ENCODE measurements around the gene SLC35G6.
A peak's percentile ranks its signal among the peaks of the same experiment; 100 is the strongest.
"Not testable (repeated sequence)": the region's sequence is repeated elsewhere in the genome, so short reads cannot be mapped to it uniquely, and the experiment has no call there.

The SLC35G6 gene

DNA sequence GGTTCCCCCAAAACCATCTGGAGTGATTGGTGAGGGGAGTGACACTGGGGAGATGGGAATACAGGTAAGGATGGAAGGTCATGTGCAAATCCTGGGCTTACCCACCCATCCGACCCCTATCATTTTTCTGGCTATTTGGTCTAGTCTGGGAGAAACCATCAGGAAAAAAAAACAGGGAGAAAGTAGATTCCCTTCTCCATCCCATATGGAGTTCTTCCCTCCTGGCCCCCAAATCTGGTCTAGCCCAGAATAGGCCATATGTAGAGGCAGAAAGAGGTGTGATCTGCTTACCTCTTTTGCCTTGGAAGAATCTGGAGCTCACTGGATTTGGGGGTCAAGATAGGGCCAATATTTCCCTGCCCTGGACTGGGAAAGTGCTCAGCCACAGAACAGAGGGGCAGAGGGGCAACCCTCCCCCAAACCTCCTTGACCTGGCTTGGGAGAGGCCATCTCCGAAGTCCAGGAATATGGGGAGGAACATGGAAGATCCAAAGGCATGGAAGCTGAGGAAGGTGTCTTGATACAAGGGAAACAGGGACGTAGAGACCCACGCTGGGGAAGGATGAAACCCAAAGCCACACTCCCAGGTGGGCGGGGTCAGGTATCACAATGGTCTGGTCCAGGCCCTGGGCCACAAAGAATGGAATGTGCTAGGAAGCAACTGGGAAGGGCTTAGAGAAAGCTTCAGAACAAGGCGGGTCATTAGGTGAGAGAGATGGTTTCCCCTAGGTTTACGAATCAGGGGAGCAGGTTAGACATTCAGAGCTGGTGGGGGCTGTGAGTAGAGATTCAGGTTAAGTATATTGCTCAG lies 20.2 kb upstream of the SLC35G6 start:
- no peak for DNase-seq

DNA sequence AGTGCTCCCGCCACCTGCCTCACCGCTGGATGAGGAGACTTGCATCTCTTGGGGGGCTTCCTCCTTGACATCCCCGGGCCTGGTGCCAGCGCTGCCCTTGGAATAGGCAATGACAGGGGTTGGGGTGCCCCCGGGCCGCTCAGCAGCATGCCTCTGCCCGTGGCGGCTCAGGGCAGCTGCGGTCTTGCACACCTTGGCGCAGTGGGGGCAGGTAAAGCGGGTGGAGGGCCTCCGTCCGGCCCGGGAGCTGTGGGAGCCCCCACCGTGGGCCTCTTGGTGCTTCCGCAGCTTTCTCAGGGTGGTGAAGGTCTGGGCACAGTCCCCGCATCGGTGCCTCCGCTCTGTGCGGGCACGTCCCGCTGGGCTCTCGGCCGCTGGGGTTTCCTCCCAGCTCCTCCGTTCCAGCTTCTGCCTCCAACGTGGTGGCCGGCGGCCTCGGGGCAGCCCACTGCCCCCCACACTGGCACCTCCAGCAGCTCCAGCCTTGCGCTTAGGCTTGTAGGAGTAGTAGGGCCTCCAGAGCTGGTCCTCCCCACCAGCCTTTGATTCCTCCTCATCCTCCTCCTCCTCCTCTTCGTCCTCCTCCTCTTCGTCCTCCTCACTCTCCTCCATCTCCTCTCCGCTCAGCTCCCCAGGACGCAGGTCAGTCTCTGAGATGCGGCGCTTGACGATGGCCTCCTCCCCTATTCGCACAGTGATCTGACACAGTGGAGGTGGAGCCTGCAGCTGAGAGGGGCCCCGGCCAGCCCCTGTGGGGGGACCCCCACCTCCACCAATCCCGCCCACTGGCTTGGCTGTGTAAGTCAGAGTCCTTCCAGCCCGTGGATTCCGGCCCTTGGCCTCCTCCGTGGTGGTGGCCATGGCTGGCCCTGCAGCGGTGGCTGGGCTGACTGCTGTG lies 18.5 kb upstream of the SLC35G6 start:
- no peak for DNase-seq

DNA sequence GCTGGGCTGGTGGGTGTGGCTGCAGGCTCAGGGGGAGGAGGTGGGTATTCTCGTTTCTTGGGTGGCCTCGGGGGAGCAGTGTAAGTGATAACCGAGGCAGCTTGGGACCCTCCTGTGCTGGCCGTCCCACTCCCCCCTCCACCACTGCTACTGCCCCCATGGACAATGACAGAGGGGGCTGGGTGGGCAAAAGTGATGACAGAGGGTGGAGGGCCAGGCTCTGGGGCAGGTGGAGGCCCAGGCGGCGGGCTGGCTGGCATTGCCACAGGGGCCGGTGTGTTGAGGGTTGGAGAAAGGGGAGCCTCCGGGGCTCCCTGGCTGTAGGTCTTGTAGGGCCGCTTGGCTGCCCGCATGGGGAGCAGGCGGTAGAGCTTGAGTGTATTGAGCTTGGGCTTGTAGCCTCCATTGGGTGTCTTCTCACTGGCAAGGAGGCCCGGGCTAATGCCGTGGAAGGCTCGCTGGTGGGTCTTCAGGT lies 17.8 kb upstream of the SLC35G6 start:
- no peak for DNase-seq

DNA sequence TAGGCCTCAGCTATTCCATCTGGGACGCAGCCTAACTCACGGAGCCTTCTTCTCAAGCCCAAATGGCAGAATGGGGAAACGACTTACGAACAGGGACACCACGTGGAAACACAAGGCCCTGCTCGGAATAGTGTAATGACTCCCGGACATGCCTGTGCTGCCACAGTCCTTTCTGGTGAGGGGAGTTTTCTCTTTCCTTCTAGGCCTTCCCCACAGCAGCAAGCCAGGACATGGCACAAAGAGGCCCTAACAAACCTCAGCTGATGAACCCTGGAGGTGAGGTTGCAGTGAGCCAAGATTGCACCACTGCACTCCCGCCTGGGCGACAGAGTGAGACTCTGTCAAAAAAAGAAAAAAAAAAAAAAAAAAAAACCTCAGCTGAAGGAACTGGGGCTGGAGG lies 17.2 kb upstream of the SLC35G6 start:
- DNase-seq, result no peak

DNA sequence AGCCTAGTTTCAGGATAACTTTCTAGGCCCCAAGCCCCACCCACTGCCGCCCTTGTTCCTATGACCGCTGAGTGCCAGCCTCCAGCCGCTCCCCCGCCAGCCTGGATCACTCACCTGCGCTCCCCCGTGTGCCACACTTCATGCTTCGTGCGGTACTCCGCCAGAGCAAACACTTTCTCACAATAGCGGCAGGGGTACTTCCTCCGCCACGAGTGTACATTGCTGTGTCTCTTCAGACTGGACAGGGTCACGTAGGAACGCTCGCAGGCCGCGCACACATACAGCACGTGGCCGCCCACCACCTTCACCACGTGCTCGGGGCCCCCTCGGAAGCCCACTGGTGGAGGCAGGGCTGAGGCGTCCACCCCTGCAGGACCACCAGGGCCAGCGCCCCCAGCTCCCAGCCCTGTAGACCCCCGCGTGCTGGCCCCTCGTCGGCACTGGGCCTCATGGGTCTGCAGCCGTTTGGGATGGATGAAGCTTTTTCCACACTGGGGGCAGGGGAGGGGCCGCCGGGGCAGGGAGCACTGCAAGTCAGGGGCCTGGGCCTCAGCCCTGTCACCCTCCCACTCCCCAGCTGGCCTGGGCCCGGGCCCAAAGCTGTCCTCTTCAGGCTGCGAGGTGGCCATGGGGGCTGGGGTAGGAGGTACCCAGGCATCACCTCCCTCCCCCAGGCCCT lies 15.5 kb upstream of the SLC35G6 start:
- DNase-seq, result no peak

DNA sequence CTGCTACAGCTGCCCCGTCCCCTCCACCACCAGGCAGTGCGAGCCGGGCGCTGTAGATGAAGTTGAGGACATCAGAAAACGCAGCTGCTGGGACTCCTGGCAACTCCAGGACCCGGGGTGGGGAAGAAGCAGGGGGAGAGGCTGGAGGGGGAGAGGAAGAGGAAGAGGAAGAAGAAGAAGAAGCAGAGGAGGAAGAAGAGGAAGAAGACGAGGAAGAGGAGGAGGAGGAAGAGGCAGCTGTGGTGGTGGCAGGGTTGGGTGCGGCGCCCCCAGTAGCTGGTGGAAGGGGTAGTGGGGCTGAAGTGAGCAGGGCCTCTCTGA lies 15.0 kb upstream of the SLC35G6 start:
- DNase-seq, result no peak

DNA sequence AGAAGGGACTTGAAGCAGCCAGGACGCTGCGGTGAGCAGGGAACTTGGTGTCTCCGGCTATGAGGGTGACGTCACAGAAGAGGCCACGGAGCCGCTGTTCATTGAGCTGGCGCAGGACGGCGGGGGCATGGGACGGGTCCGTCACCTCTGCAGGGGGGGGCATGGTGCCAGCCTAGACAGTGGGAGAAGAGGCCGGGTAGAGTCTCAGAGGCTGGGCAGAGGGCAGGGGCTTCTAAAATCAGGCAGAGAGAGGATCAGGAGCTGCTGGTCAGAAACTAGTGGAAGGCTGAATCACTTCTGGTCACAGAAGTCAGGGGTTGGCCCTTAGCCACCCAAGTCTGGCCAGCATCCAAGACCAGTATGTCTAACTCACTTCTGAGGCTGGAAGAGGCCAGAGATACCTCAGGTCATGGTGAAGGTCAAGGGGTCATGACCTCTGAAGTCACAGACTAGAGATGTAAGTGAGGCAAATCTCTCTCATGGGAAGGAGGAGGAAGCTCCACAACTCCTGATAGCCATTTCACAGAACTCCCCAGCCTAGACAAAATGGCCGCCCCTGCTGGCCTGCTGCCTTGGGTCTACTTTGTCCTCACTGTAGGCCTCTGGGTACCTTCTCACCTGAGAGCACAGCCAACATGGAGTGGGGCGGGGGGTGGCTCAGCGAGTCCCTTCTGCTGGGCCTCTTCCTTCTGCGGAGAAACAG lies 14.5 kb upstream of the SLC35G6 start:
- DNase-seq, result peak; percentile 54

DNA sequence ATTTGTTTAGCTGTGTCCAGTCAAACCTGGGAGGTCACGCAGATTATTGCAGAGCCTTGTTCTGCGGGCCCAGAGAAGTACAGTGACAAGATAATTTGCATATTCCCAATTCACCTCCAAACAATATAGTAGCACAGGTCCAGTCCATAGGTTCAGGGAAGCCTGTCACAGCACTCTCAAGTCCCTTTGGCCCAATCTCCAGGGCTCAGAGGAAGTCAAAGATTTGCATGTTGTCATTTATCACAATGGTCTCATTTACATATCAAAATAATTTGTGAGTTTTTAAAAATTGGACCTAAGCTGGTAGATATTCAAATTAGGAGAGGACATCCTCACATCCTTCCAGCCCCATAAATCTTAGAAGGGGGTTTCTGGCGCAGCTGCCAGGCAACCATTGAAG lies 13.7 kb upstream of the SLC35G6 start:
- DNase-seq, result no peak

DNA sequence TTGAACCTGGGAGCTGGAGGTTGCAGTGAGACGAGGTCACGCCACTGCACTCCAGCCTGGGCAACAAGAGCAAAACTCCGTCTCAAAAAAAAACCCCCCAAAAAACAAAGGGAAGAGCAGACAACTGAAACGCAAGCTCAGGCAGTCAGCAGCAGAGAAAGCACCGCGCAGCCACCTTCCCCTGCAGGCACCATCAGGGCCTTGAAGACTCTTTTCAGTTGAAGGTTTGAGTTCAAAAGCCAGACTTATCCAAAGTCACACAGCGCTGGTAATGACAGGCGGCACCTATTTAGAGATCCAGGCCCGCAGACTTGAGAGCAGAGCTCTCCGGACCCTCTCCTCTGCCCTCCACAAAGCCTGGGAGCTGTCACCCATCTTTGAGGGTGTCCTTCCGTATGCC lies 13.0 kb upstream of the SLC35G6 start:
- no peak for DNase-seq

DNA sequence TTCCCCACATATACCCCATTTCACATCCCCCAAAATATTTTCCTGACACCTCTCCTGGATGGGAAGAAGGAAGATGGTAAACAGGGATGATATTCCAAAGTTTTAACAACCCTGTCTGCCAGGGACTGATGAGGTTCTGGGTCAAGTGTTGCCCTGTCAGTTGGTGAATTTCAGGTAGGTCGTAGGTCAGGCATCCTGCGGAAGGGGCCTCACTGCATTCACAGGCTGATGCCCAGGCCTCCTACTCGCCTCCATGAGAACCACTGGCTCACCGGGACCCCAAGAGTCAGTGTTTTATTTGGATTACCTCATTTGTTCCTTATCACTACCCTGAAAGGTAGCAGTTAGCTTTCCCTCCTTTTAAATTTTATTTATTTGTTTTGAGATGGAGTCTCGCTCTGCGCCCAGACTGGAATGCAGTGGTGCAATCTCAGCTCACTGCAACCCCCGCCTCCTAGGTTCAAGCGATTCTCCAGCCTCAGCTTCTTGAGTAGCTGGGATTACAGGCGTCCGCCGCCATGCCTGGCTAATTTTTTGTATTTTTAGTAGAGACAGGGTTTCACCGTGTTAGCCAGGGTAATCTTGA lies 12.3 kb upstream of the SLC35G6 start:
- no peak for DNase-seq

DNA sequence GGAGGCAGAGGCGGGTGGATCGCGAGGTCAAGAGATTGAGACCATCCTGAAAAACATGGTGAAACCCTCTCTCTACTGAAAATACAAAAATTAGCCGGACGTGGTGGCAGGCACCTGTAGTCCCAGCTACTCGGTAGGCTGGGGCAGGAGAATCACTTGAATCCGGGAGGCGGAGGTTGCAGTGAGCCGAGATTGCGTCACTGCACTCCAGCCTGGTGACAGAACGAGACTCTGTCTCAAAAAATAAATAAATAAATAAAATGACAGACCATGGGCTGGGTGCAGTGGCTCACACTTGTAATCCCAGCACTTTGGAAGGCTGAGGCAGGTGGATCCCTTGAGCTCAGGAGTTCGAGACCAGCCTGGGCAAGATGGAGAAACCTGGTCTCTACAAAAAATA lies 11.4 kb upstream of the SLC35G6 start:
- DNase-seq, result not testable (repeated sequence)

DNA sequence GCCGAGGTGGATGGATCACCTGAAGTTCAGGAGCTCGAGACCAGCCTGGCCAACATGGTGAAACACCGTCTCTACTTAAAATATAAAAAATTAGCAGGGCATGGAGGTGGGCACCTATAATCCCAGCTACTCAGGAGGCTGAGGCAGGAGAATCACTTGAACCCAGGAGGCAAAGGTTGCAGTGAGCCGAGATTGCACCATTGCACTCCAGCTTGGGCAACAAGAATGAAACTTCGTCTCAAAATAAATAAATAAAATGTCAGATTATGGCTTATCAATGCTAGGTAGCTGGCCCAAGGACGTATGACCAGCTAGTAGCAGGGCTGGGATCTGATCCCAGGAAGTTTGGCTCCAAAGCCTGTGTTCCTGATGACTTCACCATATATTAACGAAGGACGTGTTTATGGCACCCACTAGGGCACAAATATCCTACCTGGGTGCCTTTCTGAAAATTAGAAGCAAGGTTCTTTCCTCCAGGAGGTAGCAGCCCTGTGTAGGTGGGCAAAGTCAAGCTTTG lies 10.7 kb upstream of the SLC35G6 start:
- DNase-seq, result not testable (repeated sequence)

DNA sequence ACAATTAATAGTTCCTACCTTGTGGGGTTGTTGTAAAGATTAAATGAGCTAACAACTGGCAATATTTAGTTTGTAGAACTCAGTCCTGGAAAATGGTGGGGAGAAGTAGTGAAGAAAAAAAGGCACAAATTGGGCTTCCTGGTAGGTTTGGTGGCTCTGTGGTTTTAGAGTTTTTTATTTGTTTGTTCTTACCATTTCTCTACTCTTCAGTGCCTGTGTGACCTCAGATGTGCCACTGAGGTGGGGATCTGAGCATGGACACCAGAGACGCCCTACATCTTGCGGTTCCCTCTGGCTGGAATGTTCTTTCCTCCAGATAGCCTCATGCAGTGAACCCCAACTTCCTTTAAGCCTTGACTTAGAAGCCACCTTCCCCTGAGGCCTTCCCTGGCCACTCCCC lies 9.5 kb upstream of the SLC35G6 start:
- no peak for DNase-seq

DNA sequence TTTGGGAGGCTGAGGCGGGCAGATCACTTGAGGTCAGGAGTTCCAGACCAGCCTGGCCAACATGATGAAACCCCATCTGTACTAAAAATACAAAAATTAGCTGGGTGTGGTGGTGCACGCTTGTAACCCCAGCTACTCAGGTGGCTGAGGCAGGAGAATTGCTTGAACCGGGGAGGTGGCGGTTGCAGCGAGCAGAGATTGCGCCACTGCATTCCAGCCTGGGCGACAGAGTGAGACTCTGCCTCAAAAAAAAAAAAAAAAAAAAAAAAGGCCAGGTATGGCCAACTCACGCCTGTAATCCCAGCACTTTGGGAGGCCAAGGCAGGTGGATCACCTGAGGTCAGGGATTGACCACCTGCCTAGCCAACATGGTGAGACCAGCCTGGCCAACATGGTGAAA lies 6.5 kb upstream of the SLC35G6 start:
- not testable (repeated sequence) for DNase-seq

DNA sequence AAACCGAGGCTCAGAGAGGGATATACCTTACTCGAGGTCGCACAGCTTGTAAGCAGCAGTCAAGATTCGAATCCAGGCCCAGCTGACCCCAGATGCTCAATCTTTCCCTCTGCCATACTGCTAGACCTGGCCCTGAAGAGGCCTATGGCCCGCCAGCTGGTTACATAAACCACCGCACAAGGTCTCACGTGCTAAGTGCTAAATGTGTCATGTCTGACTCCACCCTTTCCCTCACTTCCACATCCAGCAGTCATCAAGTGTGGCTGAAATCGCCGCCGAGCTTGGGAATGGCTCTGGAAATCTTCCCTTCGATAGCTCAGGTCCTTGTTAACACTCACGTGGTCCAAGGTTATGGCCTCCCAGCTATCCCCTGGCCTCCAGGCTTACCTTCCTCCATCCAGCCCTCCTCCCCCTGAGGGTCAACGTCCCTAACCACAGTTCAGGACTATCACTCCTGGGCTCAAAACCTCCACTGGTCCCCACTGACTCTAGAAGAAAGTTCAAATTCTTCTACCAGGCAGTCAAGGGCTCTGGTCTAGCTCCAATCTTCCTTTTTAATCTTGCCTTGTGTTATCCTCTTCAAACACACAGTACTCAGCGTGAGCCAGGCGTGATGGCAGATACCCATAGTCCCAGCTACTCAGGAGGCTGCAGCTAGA lies 5.4 kb upstream of the SLC35G6 start:
- DNase-seq, result peak; percentile 55

DNA sequence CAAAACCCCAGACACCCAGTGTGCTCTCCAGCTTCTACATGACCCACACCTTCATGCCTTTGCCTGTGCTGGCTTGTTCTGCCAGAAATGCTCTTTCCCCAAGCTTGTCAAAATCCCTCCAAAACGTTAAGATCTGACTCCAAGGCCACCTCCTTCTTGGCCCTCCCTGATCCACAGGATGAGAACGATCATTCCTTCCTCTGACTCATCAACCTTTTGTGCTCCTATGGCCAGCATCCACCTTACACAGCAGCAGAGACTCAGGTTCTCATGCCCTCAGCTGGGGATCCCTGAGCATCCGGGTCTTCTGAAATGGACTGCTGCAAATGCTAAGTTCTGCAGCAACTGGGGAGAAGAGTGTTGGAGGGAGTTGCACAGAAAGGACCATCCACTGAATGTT lies 4.8 kb upstream of the SLC35G6 start:
- DNase-seq, result no peak

DNA sequence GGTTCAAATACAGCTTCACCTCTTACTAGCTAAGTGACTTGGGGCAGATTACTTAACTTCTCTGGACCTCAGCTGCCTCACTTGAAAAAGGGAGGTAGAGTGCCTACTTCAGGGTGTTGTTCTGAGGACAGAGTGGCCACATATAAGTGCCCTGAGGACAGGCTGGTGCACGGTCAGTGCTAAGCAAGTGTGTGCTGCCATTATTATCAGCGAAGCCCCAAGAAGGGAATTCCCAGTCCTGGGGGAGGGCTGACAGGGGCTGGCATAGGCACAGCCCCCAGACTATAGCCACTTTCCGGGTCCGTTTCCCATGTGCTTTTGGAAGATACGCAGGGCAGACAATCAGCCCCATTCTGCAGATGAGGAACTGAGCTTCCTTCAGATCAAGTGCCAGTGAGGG lies 4.3 kb upstream of the SLC35G6 start:
- no peak for DNase-seq

DNA sequence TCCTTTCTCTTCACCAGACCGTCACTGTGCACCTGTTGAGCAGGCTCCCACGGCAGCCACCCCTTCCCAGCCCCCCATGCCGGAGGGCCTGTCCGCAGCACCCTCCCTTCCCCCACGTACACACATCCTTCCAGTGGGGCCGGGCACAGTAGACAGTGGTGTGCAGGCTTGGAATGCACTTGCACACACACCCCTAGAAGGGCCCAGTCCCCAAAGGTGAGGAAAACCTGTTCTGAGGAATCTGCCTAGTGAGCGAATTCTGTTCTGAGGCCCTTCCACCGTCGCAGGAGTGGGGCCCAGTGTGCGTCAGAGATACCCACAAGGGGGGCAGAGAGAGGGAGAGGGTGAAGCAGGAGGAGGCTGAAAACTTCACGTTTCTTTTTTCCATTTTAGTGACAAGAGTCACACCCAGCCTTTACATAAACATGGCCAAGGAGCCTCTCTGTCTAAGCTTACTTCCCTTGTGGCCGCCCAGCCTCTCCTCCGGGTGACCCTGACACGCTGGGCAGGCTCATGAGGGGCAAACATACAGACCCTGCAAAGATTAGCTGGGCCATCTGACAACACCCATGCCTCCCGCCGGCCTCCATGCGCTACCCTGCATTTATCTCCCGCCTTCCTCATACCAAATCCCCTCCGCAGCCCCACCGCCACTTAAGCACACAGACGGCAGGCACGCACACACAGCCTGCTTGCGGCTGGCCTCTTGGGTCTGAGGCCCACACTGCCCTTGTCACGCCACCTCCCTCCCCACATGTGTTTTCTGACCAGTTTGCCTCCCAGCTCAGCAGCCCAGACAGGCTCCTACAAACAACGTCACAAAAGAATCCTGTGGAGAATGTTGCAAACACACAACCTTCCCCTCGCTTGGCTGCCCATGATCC lies 3.6 kb upstream of the SLC35G6 start:
- DNase-seq, result peak; percentile 48

DNA sequence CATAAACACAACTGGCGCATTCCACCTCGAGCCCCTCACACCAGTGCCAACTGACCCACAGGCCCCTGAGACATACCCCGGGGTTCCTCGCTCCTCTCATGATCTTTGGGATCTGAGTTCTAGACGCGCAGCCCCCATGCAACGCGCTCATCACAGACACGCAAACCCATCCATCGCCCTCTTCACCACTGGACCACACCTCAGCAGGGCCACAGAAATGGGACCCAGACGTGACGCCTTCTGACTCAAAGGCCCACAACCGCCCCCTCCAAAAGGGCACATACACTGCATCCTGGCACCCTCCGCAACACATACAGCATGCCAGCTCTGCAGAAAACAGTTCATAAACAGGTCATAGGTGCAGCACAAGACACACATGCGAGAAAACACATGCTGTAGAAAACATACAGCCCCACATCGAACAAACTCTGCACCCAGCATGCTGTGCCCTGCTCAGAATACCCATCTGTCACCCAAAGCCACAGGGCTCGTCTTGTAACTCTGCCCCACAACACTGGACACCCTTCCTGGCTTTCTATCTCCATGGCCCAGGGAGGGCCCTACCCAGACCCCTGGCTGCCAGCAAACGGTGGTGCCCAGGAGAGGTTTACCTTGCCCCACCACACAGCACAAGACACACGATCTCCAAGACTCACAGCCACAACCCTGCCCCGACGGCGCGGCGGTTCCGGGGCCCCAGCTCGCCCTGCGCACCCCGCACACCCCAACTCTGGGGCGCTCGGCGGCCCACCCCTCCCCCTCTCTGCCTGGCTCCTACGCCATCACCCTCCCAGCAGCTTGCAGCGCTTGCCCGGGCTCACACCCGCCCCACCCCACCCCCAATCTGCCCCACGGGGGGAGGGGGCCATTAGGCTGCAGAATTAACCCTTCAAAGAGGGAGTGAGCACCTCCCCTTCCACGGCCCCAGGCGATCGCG lies 2.7 kb upstream of the SLC35G6 start:
- peak; percentile 84 for DNase-seq

Data from CD4-positive, alpha-beta T cell treated with Interleukin-15 for 1 hour (primary cell).